GM15510 (cell line): ENCODE data around the gene GPR17.

Source experiments
- POLR2A ChIP-seq: IDR thresholded peaks from 3 replicates; pipeline ENCODE4 v1.6.1; 2011; ENCODE audit warnings: borderline replicate concordance; ENCODE audit not compliant: insufficient read length; ENCODE audit errors: extremely low read depth

The GPR17 gene

DNA sequence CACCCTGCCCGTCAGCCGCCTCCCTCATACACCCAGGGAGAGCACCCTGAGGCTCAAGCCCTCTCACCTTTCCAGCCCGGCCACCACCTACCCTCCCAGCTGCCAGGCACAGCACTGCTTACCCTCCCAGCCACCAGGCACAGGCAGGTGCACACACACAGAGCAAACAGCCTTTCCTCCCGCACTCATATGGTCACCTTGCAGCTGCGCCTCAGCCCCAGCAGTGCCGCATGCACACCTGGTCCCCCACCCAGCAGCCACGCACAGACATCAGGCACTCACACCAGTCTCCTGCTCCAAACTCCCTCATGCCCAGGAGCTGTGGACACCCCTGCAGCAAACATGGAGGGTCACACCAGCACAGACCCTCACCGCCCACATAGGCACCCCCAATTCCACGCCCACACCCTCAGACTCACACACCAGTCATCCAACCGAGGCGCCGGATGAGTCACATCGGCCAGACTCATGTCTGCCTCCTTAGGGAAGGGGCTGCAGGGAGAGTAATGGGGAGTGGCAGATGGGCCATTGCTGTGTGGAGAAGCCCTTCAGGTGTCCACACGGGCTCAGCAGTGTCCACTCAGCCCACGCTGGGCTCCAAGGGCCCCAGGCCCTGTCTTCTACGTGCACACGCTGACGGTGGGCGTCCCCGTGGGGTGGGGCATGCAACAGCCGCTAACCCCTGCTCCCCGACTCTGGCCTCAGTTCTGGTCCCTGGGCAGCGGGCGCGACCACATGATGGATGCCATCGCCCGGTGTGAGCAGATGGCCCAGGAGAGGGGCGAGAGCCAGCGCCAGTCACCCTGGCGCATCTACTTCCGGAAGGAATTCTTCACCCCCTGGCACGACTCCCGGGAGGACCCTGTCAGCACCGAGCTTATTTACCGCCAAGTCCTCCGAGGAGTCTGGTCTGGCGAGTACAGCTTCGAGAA lies 22.3 kb upstream of the GPR17 start:
- TF ChIP-seq POLR2A, result no peak

DNA sequence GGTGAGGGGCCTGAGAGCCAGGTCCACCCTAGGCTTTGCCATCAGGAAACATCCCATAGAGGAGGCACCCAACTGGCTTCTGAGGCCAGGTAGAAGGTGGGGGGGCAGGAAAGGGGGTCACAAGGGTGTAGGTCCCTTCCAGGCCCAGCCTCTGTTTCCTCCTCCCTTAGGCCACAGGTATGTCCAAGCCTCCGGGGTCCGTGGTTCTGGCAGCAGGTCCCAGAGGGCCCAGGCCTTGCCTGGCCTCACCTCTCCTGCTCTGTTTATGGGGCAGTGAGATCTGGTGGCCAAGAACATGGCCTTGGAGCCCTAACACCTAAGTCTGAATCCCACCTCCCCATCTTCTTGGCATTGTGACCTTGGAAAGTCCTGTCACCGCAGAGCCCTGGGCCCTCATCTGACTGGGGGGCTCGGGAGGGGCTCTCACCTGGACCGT lies 21.6 kb upstream of the GPR17 start:
- TF ChIP-seq POLR2A, result no peak

DNA sequence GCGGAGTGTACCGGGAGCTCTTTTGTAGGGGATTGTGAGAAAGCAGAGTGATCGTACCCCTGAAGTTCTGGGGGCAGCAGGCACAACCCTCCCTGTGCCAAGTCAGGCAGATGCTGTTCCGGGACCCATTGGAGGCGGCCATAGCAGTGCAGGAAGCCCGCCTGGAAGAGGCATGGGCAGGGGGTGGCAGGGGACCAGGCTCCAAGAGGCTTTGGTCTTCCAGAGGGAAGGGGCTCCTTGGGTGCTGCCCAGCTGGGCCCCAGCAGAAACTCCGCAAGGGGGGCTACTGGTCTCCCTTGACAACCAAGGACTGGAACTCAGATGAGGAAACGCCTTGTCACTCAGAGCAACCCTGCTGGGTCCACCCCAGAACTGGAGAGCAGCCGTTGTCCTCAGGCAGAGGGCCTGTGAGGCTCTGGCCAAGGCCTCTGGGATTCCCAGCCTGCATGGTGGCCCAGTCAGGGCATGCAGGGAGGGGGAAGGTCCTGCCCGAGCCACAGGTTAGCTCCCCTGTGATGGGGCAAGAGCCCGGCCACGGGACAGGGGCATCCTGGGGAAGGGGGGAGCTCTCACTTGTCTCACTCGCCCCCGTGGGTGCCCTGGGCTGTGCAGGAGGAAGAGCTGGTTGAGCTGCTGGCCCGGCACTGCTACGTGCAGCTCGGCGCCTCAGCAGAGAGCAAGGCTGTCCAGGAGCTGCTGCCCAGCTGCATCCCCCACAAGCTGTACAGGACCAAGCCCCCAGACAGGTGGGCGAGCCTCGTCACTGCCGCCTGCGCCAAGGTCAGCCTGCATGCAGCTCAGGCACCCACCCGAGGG lies 21.0 kb upstream of the GPR17 start:
- TF ChIP-seq POLR2A, result no peak

DNA sequence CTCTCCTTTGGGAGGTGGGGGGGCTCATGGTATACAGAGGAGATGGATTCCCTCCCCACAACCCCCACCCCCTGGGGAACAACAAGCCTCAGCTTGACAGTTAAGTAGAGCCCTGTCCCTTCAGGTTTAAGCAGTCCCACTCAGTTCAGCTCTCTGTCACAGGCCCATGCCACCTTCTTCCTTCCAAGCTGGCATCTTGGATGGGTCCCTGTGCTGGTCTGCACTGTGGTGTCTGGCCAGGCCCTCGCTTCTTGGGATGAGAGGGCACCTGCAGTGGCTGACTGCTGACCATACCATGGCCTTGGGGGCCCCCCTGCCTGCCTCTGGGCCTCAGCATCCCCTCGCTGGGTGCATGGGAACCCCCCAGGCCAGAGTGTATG lies 20.4 kb upstream of the GPR17 start:
- no peak for TF ChIP-seq POLR2A

DNA sequence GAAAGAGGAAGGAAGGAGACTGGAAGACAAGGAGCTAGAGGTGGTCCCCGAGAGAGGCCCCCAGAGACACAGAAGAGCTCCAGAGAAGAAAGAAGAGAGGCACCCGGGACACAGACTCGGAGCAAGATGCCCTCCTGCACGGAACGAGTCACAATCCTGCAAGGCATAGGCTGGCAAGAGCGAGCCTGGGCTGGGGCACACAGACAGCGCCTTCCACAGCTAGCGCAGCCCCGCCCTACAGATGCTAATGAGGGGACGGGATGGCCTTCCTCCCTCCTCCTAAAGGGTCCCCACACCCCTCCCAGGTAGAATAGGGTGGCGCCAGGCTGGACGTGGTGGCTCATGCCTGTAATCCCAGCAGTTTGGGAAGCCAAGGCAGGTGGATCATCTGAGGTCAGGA lies 19.8 kb upstream of the GPR17 start:
- TF ChIP-seq POLR2A, result no peak

DNA sequence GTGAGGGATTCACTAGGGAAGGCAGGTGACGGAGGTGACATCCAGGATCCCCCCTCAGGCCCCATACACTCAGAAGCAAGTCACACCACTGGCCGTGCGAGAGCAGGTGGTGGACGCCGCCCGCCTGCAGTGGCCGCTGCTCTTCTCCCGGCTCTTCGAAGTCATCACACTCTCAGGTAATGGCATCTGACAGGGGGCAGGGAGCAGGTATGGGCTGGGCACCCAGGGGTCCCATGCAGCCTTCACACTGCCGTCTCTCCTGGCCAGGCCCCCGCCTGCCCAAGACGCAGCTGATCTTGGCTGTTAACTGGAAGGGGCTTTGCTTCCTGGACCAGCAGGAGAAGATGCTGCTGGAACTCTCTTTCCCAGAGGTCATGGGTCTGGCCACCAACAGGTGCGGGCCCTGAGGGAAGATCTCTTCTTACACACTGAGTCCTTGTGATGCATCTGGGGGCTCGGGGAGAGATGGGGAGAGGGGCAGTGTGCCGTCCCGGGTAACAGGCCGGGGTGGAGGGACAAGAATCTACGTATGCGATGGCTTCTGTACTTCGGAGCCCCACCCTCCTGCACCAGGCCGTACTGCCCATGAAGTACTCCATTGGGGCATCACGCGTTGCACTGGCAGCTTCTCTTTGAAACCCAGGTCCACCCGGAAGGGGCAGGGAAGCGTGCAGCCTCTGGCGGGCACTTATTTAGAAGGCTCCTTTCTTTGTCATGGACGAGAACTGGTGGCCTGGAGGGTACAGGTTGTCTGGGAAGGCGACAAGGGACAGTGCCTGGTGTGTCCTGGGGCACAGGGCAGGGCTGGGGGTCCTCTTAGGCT lies 18.8 kb upstream of the GPR17 start:
- no peak for TF ChIP-seq POLR2A

DNA sequence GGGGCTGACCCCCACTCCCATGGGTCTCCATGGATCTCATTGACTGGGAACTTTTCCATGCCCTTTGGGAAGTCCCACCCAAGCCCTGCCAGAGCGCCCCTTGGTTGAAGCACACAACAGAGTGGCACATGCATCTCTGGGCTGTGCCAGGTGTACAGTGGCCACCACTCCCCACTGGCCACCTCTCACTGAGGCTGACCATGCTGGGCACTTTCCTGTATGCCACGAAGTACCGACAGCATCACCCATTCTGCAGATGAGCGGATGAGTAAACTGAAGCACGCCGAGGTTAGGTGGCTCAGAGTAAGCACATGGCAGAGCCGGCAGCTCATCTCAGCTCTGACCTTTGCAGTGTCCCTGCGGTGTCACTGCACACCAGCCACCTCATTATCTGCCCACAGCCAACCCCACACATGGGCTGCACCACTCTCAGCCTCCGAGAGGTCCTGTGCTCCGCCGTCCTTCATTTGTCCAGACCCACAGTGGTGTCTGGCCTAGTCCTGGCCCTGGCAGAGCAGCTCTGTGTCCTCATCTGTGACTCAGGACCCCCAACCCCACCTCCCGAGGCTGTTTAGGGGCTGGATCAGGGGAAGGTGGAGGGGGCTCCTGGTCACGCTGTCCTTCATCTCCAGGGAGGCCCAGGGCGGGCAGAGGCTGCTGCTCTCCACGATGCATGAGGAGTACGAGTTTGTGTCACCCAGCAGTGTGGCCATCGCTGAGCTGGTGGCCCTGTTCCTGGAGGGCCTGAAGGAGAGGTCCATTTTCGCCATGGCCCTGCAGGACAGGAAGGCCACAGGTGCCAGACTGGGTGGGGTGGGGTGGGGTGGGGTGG lies 18.0 kb upstream of the GPR17 start:
- no peak for TF ChIP-seq POLR2A

DNA sequence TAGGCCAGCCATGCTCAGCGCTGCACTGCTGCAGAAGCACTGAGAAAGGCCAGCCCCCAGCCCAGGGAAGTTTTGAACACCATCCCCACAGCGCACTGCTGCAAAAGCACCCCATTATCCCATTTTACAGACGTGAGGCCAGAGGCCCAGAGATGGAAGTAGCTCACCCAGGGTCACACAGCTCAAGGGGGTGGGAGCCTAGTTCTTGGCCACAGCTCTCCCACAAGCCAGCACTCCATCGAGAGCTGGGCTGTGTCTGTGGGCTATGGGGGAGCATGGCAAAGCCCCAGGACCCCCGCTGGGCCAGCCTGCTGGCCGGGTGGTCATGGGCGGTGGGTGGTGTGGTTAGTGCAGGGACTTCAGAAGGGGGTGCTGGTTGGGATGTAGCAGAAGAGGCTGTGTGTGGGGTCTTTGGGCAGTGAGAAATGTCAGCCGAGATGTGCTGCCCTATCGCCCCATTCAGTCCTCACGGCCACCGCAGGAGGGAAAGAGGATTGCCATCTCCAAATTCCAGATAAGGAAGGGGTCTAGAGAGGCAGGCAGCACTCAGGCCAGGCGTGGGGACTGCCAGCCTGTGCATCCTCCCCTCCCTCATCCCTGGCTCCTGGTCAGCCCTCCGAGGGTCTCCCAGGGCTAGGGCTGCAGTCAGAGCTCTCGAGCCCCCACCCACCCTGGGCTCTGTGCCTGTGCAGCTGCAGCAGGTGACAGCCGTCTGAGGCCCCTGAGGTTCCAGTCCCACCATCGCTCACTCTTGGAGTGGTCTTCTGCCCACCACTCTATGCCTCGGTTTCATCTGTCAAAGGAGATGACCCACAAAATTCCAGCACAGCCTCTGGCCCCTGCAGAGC lies 17.0 kb upstream of the GPR17 start:
- no peak for TF ChIP-seq POLR2A

DNA sequence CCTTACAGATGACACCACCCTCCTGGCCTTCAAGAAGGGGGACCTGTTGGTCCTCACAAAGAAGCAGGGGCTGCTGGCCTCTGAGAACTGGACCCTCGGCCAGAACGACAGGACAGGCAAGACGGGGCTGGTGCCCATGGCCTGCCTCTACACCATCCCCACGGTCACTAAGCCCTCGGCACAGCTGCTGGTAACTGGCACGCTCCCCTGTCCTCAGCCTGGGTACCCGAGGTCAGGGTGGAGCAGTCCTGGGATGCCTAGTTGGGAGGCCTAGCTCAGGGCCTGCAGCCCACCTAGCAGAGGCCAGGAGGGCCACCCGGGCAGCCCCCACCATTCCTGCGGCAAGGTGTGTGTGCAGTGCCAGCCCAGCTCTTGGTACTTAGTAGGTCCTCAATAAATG lies 16.3 kb upstream of the GPR17 start:
- no peak for TF ChIP-seq POLR2A

DNA sequence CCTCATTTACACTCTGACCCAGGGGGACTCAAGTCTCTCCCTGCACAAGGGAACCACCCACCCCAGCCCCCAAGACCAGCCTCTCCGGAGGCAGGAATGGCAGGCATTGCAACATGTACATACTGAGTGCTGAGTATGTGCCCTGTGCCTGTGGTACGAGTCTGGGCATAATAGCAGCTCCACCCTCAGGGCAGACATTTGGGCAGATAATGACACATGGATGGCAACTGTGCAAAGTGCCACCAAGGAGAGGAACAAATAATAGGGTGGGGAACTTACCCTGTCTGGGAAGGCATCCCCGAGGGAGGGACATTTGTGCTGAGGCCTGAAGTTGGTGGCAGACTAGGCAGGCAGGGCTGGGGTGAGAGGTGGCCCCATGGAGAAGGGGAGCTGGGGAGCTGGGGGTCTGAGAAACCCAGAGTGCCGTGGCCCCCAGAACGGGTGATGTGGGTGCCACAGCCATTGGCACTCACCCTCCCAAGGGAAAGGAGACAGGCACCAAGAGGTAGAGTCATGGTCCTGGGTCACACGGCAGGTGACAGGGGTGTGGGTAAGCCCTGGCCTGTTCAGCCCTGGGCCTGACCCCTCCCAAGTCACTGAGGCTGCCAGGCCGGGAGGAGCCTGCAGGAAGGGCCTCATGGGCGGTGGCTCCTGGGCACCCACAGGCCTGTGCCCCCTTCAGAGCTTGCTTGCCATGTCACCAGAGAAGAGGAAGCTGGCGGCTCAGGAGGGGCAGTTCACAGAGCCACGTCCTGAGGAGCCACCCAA lies 15.7 kb upstream of the GPR17 start:
- TF ChIP-seq POLR2A, result no peak

DNA sequence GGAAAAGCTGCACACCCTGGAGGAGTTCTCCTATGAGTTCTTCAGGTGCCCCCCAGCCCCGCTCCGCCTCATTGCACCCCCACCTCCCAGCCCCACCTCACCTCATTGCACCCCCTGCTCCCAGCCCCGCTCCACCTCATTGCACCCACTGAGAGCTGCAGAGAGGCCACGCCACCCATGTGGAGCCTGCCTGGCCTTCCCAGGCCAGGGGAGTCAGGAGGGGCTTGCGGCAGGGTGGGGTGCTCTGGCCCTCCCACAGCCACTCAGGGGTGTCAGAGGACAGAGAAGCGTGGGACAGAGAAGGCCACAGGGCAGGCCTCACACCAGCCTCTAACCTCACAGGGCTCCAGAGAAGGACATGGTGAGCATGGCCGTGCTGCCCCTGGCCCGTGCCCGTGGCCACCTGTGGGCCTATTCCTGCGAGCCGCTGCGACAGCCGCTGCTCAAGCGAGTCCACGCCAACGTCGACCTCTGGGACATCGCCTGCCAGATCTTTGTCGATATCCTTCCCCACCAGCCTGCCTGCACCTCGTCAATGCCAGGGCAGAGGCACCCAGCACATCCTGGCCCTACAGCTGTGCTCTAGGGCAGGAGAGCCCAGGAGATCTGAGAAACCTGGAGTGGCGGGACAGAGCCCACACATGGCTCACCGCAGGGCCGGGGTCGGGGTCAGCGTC lies 15.0 kb upstream of the GPR17 start:
- TF ChIP-seq POLR2A, result no peak

DNA sequence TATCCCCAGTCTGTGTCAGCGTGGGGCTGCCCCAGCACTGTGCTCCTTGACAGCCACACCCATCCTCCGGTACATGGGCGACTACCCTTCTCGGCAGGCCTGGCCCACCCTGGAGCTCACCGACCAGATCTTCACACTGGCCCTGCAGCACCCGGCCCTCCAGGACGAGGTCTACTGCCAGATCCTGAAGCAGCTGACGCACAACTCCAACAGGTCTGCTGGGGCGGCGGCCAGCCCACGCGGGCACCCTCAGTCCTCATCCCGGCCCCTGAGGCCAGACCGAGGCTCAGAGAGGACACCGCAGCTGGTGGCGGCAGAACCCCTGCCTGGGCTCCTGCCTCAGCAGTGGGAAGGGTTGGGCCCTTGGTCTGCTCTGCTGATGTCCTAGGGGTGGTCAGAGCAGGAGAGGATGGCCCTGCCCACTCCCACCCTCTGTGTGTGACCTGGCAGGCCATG lies 14.4 kb upstream of the GPR17 start:
- TF ChIP-seq POLR2A, result no peak
